HG02623 (cell line): Measurements from ENCODE around the gene DNPEP.
"Not testable (repeated sequence)": the region's sequence is repeated elsewhere in the genome, so short reads cannot be mapped to it uniquely, and the experiment has no call there.

ENCODE experiments used
- ATAC-seq: cut with Tn5 transposase; IDR thresholded peaks from one replicate; pipeline ENCODE4 v1.9.1; 2021; ENCODE audit warnings: moderate library complexity; ENCODE audit not compliant: unreplicated experiment

DNPEP gene

GRCh38 chr2:219402665-219403515 is 15.2 kb upstream of the DNPEP start:
- no peak for ATAC-seq

GRCh38 chr2:219401606-219402005 is 13.9 kb upstream of the DNPEP start:
- ATAC-seq = no peak

GRCh38 chr2:219400562-219400961 is 12.8 kb upstream of the DNPEP start:
- ATAC-seq = no peak

- no peak for ATAC-seq
Measured at GRCh38 chr2:219399716-219400478, 12.2 kb upstream of the DNPEP start.

- ATAC-seq = no peak
Measured at GRCh38 chr2:219398721-219399363, 11.1 kb upstream of the DNPEP start.

- no peak for ATAC-seq
Measured at GRCh38 chr2:219396863-219397457, 9.2 kb upstream of the DNPEP start.

- no peak for ATAC-seq
Measured at GRCh38 chr2:219395609-219396008, 7.9 kb upstream of the DNPEP start.

GRCh38 chr2:219395056-219395455 is 7.3 kb upstream of the DNPEP start:
- not testable (repeated sequence) for ATAC-seq

- no peak for ATAC-seq
Measured at GRCh38 chr2:219392754-219393153, 5.0 kb upstream of the DNPEP start.

GRCh38 chr2:219388907-219389156 is 1.1 kb upstream of the DNPEP start:
- no peak for ATAC-seq

- ATAC-seq = peak; percentile 76
Measured at GRCh38 chr2:219388121-219388906, 602 bp upstream of the DNPEP start.

GRCh38 chr2:219386532-219387280 is 1.0 kb downstream of the DNPEP start:
- no peak for ATAC-seq

GRCh38 chr2:219385958-219386520 is 1.7 kb downstream of the DNPEP start:
- no peak for ATAC-seq

- no peak for ATAC-seq
Measured at GRCh38 chr2:219384859-219385258, 2.9 kb downstream of the DNPEP start.

- no peak for ATAC-seq
Measured at GRCh38 chr2:219384083-219384713, 3.5 kb downstream of the DNPEP start.

- no peak for ATAC-seq
Measured at GRCh38 chr2:219381448-219381847, 6.3 kb downstream of the DNPEP start.

- ATAC-seq = no peak
Measured at GRCh38 chr2:219380926-219381325, 6.8 kb downstream of the DNPEP start.

GRCh38 chr2:219378163-219378851 is 9.4 kb downstream of the DNPEP start:
- no peak for ATAC-seq

- ATAC-seq = no peak
Measured at GRCh38 chr2:219369447-219369861, 18.3 kb downstream of the DNPEP start.
